Nephron progenitor cell (in vitro differentiated cells): ENCODE results near the gene TRIB2.

Experiments used
- DNase-seq: peaks from one replicate; pipeline ENCODE4 v3.0.0; 2021
- H3K27ac Mint-ChIP-seq: 2 replicates; pipeline ENCODE4 v1.8.0; 2021; ENCODE audit warnings: mild to moderate bottlenecking, moderate library complexity, mixed read lengths
- H3K27me3 Mint-ChIP-seq: 2 replicates; pipeline ENCODE4 v1.8.0; 2021; ENCODE audit warnings: mild to moderate bottlenecking, low read depth, mixed read lengths; ENCODE audit not compliant: poor library complexity
- H3K36me3 Mint-ChIP-seq: 2 replicates; pipeline ENCODE4 v1.8.0; 2021; ENCODE audit warnings: low read depth, mixed read lengths
- H3K4me1 Mint-ChIP-seq: 2 replicates; pipeline ENCODE4 v1.8.0; 2021; ENCODE audit warnings: mixed read lengths
- H3K4me3 Mint-ChIP-seq: 2 replicates; pipeline ENCODE4 v1.8.0; 2021; ENCODE audit warnings: mild to moderate bottlenecking, moderate library complexity, mixed read lengths
- H3K9me3 Mint-ChIP-seq: 2 replicates; pipeline ENCODE4 v1.8.0; 2021; ENCODE audit warnings: mild to moderate bottlenecking, moderate library complexity, mixed read lengths
- TF ChIP-seq, protein P1 (sequence below): fragments of 200-600 bp; sonication (generic); IDR thresholded peaks from 2 replicates; pipeline ENCODE4 v1.5.0; 2021; ENCODE audit warnings: antibody characterized with exemption

Gene TRIB2

DNA sequence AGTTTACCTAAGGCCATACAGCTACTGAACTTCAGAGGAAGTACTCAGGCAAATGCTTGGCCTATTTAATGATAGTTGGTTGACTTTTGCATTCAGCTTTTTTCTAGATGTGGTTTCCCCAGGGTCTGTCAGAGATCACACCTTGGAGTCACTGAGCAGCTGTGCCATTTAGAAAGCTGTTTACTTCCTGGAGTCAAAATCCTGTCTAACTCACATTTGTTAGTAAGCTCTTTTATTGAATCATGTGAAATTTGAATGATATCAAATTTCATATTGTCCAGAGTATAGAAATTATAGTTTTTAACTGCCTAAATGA, 7.6 kb upstream of the TRIB2 start:
- no peak for DNase-seq
- no peaks in the 10 kb centered on the region for H3K4me1 Mint-ChIP-seq
- H3K9me3 Mint-ChIP-seq = no peaks in the 10 kb centered on the region
- H3K27me3 Mint-ChIP-seq = no peaks in the 10 kb centered on the region
- no peaks in the 10 kb centered on the region for H3K36me3 Mint-ChIP-seq
- no peak overlapping the region for H3K27ac Mint-ChIP-seq
- H3K4me3 Mint-ChIP-seq = no peak overlapping the region
- TF ChIP-seq, protein P1, sequence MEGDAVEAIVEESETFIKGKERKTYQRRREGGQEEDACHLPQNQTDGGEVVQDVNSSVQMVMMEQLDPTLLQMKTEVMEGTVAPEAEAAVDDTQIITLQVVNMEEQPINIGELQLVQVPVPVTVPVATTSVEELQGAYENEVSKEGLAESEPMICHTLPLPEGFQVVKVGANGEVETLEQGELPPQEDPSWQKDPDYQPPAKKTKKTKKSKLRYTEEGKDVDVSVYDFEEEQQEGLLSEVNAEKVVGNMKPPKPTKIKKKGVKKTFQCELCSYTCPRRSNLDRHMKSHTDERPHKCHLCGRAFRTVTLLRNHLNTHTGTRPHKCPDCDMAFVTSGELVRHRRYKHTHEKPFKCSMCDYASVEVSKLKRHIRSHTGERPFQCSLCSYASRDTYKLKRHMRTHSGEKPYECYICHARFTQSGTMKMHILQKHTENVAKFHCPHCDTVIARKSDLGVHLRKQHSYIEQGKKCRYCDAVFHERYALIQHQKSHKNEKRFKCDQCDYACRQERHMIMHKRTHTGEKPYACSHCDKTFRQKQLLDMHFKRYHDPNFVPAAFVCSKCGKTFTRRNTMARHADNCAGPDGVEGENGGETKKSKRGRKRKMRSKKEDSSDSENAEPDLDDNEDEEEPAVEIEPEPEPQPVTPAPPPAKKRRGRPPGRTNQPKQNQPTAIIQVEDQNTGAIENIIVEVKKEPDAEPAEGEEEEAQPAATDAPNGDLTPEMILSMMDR = no peak

GRCh38 chr2:12710301-12710700, 6.4 kb upstream of the TRIB2 start:
- Mint-ChIP-seq H3K27me3 (no peaks in the 10 kb centered on the region), H3K9me3 (no peaks in the 10 kb centered on the region), H3K4me3 (no peak overlapping the region), H3K36me3 (no peaks in the 10 kb centered on the region), H3K4me1 (peaks cover 11% of the 10 kb centered on the region), H3K27ac (no peak overlapping the region)
- no peak for DNase-seq
- TF ChIP-seq, protein P1 = no peak

DNA sequence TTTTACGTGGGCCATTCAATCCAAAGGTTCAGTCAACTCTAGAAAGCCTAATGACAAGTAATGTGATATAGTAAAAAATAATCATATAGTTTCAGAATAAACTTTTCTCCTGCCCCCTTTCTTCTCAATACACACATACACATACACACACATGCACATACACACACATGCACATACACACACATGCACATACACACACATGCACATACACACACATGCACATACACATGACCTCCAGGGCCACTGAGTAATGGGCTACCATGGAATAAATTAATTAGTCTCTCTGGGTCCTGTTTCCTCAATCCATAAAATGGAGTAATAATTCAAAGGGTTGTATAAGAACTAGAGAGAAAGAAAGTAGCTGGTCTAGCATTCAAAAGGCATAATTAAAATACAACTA, 5.4 kb upstream of the TRIB2 start:
- H3K4me1 Mint-ChIP-seq = peaks cover 20% of the 10 kb centered on the region
- no peak overlapping the region for H3K4me3 Mint-ChIP-seq
- no peaks in the 10 kb centered on the region for H3K36me3 Mint-ChIP-seq
- no peaks in the 10 kb centered on the region for H3K9me3 Mint-ChIP-seq
- H3K27me3 Mint-ChIP-seq = no peaks in the 10 kb centered on the region
- TF ChIP-seq, protein P1 = no peak
- no peak overlapping the region for H3K27ac Mint-ChIP-seq
- DNase-seq = no peak

- no peak overlapping the region for H3K4me3 Mint-ChIP-seq
- no peaks in the 10 kb centered on the region for H3K27me3 Mint-ChIP-seq
- no peaks in the 10 kb centered on the region for H3K36me3 Mint-ChIP-seq
- TF ChIP-seq, protein P1 = no peak
- H3K9me3 Mint-ChIP-seq = no peaks in the 10 kb centered on the region
- no peak for DNase-seq
- H3K4me1 Mint-ChIP-seq = peaks cover 20% of the 10 kb centered on the region
- H3K27ac Mint-ChIP-seq = no peak overlapping the region
Measured at GRCh38 chr2:12712881-12713280, 3.9 kb upstream of the TRIB2 start.

DNA sequence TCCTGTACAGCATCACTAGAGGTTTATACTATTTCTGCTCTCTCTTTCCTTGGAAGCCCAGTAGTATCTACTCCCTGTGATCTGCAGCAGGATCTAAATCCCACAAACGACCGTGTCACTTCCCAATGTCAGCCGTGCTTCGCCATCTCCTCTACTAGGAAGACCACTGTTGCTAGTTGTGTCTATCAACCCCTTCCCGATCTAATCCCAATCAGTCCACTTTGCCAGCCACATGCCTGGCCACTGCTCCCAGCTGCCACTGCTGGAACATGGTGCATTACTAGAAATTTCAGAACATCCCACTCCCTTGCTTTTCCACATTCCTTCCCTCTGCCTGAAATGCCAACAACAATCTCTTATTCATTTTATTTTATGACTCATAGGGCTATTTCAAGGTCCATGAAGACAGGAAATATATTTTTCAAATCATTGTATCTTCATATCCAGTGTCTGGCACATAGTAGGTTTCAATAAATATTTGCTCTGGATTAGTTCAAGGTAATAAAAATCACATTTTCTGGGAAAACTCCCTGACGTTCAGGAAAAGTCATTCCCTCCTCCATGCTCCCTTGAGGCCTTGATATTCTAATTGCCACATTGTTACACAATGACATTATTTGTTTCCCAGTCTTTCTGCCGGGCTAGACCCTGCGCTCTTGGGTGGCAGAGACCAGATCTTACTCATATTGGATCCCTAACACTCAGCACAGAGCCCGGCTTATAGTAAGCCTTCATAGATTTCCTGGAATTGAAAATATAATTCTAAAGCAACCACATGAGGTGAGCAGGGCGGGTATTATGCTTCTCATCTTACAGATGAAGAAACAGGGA, 2.1 kb upstream of the TRIB2 start:
- no peak for DNase-seq
- no peak overlapping the region for H3K27ac Mint-ChIP-seq
- peaks cover 23% of the 10 kb centered on the region for H3K4me1 Mint-ChIP-seq
- no peaks in the 10 kb centered on the region for H3K9me3 Mint-ChIP-seq
- no peaks in the 10 kb centered on the region for H3K36me3 Mint-ChIP-seq
- H3K4me3 Mint-ChIP-seq = no peak overlapping the region
- H3K27me3 Mint-ChIP-seq = no peaks in the 10 kb centered on the region
- TF ChIP-seq, protein P1 = no peak
